Stimulated activated CD4-positive, alpha-beta T cell treated with anti-CD3 and anti-CD28 coated beads, TNF-alpha, amount 100 ng/mL, for 1 hour (primary cell): ENCODE data around the gene WDFY1.

ENCODE experiments used
- DNase-seq, 3 donors: peaks; one replicate each; pipeline ENCODE4 v3.0.0-alpha.2; 2020; ENCODE audit warnings: low read depth in 3 of 3, low spot score in 1 of 3

The WDFY1 gene, protein sequence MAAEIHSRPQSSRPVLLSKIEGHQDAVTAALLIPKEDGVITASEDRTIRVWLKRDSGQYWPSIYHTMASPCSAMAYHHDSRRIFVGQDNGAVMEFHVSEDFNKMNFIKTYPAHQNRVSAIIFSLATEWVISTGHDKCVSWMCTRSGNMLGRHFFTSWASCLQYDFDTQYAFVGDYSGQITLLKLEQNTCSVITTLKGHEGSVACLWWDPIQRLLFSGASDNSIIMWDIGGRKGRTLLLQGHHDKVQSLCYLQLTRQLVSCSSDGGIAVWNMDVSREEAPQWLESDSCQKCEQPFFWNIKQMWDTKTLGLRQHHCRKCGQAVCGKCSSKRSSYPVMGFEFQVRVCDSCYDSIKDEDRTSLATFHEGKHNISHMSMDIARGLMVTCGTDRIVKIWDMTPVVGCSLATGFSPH

DNA sequence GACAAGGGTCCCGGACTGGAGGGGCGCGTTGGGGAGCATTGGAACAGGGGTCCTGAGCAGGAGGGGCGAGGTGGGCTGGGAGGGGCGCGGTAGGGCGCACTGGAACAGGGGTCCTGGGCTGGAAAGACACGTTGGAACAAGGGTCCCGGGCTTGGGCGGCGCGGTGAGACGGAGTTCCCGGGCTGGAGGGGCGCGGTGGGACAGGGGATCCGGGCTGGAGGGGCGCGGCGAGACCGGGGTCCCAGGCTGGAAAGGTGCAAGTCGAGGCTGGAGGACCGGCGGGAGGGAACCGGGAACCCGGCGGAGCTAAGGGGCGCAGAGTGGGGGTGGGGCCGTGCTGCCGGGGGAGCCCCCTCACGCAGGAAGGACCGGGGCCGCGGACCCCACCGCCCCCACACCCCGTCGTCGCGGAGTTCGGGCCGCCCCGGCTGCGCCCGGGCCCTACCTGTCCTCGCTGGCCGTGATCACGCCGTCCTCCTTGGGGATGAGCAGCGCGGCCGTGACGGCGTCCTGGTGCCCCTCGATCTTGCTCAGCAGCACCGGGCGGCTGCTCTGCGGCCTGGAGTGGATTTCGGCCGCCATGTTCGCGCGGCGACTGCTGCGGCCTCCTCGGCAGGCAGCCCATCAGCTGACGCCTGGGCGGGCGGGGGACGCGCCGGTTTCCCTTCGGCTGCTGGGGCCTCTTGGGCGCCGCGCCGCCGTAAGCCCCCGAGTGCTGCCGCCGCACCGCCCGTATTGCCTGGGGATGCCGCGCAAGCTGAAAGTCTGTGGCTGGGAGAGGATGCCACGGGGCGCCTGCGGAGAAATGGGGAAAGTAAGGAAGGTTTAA is at the start of gene WDFY1:
Gene WDFY1 (minus strand): TSS at position 633 of the 829 bp plus-strand sequence. CDS start 51 bp downstream, at position 582.
- DNase-seq = peak; percentile 52 to 71 (median 57)

DNA sequence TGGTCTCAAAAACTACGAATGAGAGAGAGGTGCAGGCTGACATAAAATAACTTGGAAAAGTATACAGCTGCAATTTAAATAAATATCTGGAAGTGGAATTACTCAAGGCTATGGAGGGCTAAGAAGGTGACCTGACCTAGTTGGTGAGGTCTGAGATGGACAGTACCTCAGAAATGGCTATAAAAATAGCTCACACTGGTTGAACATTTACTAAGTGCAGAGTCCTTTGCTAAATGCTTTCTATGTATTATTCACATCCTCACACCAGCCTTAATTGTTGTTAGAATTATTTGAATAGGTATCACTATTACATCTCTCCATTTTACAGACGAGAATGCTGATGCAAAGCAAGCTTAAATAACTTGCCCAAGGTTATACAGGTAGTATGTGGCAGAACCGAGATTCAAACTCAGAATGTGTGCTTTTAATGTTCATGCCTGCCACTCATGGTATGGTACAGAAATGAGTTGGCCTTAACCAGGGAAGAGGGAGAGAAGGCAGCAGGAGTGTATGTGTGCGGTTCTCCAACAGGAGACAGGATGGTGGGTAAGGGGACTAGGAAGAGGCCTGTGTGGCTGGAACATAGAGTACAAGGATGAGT is 49.5 kb upstream of the WDFY1 start:
- no peak for DNase-seq

DNA sequence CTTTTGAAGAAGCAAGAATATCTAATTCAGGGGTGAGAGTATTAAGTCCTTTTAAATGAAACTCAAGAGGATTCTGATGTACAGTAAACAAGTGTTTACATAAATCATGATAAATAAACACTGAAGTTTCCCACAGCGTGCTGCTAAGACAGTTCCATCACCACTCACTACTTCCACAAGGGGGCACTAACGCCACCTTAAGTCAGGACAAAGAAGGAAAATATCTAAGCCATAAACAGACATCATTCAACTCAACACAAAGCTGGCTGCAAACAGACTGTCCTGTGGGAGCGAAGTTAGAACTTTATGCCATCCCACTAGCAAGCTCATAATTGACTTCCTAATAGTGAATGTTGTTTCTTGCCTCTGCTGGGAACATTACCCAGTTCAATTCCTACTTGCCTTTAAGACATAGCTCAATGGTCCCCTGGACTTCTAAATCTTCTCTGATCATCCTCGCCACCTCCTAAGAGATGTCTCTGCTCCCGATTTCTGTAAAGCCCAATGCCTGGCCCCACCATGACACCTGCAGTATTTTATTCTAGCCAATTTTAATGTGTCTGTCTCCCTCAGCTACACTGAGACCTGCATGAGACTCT is 48.6 kb upstream of the WDFY1 start:
- peak; percentile 21 to 24 (median 22) for DNase-seq

DNA sequence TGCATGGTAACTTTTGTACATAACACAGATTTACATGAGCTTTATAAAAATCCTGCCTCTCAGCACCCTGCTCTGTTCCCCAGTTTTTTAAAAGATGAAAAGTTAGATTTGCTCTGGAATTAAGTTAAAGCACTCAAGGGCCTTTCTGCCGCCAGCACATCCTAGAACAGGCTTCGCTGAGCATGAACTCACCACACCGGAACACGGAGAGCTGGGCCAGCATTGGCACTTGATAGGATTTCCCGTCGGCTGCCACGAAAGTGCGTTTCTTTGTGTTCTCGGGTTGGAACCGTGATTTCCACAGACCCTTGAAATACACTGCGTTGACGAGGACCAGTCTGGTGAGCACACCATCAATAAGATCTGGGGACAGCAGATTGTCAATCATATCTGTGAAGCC is 46.5 kb upstream of the WDFY1 start:
- DNase-seq = no peak

DNA sequence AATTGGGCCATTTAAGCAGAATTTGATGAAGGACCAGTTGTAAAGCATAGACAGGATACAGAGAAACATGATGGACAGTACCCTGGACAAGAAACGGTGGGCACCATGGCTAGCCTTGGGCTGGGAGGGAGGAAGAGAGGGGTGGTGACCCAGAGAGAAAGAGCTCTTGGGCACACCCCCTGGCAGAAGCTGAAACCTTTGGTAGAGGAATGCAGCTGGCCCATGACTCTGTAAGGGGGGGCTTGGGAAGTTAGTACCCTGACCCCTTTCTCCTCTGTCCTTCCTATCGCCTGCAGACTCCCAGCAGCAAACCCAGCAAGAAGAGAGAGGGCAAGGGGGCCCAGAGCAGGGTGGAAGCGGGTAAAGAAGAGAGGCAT is 44.7 kb upstream of the WDFY1 start:
- no peak for DNase-seq

DNA sequence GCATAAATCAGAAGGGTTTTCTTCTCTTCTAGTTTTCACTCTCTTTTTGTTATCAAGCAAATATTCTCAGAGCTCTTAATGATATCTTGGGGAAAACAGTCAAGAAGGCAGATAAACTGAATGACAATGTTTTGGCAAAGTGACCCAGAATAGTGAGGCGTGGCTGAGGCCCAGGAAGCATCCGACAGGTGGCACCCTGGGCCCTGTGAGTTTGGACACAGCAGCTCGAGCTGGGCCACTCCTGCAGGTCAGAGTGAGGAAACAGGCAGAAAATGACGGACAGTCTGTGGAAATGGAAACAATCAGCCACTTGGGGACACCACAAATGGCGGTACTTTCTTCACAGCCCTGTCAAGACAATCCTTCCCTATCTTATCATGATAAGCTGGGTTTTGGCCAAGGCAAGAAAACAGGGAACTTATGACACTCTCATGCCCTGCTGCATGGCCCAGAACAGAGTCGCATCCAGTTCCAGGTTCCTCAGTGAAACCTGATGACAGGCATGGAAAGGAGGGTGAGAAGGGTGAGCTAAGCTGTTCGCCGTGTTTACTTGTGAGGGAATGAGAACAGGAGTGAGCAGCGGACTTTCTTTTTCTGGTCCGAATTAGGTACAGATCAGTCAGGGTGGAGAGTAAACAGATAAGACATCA is 44.2 kb upstream of the WDFY1 start:
- DNase-seq = no peak

DNA sequence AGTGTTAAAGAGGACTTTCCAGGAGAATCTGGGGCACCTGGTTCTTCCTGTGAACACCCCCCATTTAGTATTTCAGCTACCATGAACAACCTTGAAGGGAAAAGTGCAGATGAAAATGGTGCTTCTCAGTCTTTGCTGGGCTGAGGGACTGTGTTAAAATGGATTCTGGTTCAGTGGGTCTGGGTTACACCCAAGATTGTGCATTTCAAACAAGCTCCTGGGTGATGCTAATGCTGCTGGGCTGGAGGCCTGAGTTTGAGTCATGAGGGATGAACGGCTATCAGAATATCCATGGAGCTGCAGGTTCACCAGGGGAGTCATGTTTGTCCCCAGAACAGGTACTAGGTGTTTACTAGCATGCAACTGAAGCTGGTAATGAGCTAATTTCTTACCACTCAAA is 36.1 kb upstream of the WDFY1 start:
- DNase-seq = no peak

DNA sequence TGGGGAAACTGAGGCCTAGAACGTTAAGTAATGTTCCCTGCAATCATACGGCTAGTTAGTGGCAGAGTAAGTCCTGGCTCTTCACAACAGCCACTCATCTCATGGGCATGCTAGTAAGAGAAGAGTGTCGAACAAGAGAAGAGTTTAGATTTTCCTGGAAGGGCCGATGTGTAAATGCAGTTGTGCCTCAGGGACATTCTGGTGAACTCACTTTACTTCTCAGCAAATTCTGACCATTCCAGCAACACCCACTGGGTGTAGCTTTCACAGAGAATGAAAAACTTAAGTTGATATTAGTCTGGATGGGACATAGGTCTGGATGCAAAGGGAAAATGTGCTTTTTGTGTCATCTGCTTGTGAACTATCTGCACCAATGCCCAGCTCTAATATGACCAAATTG is 35.7 kb upstream of the WDFY1 start:
- DNase-seq = no peak

DNA sequence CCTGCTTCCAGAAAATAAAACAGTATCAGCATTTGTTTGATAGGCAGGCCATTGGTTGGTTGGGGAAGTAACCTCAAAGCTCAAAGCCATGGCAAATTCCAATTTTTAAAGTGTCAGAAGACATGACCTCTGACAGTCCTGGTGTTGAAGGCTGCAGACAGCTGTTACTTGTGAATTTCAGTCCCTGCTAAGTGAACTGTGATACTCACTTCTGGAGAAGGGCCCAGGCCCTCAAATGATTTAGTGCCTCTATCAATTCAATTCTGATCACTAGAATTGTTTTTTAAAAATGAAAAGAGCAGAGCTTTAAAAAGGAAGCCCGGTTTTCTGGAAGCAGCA is 35.2 kb upstream of the WDFY1 start:
- DNase-seq = no peak

DNA sequence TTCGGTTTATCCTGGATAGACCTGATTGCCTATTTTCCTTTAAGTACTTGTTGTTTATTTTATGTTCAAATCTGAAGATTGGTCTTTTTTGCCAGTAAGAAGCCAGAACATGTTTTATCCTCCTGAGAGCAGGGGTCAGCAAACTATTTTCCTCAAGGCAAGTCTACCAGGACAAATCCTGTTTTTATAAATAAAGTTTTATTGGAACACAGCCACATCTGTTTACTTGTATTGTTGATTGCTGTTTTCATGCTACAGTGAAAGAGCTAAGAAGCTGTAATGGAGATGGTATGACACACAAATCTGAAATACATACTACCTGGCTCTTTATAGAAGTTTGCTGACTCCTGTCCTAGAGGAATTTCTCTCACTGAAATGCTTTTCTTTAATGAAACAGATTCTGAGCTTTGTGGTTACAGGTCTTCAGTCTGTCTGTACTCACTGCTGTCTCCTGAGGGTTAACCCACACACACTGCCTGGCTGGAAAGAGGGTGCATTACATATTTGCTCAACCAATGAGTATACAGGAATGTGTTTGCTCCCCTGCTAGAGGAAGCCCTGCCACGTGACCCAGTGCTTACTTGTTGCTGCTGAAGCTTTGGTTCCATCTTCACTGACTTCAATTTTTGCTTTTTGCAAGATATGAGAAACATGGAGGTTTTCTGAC is 34.7 kb upstream of the WDFY1 start:
- DNase-seq = no peak

DNA sequence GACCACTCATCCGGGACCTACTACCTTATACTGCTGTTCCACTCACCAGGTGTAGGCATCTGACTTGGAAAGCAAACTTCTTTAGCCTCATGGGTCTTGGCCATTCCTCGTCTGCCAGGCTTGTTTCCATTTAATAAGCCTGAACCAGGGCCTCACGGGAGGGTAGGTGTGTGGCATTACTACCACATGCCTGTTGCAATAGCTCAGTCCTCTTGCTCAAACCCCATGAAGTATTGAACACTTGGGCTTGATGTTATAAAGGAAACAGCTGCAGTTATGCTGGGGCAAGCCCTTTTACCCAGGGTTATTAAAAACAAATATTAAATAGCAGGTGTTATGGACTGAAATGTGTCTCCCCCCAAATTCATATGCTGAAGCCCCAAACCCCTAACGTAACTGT is 33.3 kb upstream of the WDFY1 start:
- no peak for DNase-seq

DNA sequence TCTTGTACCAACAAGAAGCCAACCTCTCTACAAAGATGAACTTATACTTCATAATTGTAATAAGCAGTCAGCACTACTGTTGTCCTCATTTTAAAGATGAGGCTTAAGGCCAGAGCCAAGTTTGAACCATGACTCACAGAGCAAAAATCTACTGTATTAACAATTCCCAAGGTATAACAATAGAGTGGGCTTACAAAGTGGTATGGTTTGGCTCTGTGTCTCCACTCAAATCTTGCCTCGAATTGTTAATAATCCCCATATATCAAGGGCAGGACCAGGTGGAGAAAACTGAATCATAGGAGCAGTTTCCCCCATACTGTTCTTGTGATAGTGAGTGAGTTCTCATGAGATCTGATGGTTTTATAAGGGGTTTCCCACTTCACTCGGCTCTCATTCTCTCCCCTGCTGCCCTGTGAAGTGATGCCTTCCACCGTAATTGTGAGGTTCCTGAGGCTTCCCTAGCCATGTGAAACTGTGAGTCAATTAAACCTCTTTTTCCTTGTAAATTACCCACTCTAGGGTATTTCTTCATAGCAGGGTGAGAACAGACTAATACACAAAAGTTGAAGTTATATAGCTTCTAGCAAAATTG is 31.6 kb upstream of the WDFY1 start:
- DNase-seq = no peak

DNA sequence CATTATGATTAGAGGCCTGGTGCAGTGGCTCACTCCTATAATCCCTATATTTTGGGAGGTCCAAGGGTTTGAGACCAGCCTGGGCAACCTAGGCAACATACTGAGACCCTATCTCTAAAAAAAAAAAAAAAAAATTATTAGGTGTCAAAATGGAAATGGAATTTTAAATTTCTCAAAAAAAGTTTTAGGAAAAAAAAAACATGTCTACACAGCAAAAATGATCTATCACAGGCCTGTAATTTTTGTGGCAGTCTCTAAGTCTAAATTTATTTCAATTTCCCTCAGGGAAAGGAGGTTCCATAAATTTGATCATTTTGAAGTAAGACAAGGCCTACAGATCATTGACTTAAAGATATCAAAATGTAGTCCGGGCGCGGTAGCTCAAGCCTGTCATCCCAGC is 28.5 kb upstream of the WDFY1 start:
- DNase-seq = no peak

DNA sequence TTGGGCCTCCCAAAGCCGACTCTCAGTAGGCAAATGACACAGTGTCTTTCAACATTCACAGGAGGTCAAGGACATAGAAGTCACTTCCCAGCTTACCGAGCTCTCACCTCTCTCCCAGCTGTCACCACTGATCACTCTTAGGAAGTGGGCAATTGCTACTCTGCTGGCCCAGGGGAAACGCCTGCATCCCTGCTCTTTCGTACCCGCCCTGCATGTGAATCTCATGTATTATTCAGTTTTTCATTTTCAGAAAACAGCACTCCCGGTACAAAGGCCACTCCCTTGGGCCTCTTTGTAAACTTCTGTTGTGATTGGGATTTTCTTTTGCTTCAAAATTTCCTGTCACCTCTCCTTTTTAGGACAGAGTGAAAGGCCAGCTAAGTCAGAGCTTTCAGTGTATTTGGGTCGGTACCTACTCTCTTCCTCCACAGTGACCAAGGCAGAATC is 27.5 kb upstream of the WDFY1 start:
- no peak for DNase-seq

DNA sequence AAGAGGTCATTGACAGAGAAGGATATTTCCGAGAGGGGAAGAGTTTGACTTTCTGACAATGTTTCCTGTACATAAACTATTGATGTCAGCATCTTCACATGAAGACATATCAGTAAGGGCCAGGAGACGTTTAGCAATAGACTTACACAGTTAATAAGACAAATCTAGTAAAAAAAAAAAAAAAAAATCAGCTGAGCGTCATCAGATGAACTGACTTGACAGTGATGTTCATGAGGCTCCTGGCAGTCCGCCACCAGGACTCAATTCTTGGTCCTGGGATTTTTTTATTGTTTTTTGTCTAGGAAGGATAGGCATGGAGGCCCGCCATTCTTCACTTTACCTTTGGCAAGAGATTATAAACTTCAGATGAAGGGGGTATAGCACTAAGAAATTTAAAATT is 26.6 kb upstream of the WDFY1 start:
- no peak for DNase-seq

DNA sequence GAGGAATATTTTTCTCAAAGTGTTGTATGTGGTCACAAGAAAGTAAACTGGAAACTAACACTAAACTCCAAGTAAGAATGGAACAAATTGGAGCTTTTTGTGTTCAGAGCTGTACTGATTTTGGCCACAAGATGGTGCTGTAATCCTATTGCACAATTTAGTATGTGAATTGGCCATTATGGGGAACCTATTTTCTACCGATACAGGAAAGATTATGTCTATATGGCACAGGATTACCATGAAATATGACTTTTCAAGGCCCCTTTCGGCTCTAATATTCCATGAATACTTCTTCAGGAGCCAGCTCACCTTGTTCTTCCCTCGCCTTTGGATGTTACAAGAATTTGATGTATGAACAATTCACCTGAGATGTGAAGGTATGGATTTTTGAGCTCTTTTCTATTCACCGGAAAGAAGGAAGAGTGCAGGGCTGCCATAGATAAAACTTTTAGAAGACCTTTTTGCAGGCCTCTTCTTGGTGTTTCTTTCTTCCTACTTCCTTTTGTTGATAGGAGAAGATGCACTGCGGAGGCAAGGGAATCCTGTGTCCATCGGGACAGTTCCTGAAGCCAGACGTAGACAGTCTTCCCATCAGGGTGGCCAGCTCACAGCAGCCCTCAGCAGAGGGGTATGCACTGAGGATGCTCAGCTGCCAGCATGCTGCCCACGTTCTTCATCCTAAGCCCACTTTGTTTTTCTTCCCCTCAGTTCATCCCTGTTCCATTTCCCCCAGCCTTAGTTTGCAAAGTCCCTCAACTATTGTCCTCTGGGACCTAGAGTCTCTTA is 25.4 kb upstream of the WDFY1 start:
- DNase-seq = peak in 2 of 3 donors; percentile 9 to 14

DNA sequence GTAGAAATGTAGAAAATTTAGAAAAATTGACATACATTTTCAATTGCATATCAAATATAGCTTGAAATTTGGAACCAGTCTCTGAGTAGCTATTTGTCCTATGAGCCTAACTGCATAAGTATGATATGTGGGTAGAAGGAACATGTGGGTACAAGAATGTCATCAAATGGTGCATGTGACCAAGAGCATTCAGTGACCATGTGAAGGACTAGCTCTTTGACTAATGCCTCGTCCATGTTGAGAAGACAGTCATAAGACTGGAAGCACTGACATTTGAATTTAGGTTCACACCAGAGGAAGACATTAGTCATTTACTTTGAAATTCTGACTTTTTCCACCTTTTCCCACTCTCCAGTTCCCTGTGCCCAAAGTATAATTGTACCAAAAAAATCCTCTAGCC is 24.7 kb upstream of the WDFY1 start:
- no peak for DNase-seq

DNA sequence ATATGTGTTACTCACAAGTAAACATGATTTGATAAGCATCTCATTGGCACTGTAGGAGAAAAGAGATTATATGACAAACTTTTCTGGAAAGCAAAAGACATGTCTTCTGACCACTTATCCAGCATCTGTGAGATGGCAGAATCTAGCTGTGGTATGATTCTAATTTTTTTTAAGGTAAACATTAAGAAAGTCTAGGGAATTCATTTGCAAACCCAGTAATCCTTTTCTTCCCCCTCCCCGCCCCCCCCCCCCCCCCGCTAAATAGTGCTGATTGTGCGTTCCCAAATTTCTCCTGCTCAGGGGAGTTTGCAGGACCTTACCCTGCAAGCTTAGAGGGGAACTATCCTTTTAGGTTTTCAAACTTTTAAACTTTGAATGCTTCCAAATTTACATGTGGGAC is 24.2 kb upstream of the WDFY1 start:
- DNase-seq = no peak

DNA sequence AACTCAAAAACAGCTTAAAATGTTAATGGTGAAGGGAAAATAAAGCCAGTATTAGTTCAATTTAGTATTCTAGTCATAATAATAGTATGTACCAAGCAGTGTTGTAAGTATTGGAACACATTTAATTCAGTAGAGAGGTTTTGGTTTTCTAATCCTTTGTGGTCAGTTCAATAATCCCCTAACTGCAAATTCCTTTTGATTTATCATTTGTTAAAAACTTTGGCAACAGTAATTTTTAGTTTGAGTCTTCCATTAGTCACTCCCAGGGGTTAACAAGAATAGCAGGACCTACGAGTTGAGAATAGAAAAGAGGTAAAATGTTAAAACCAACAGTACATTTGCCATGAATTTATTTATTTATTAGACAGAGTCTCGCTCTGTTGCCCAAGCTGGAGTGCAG is 22.8 kb upstream of the WDFY1 start:
- DNase-seq = no peak
